ENCODE results near the gene ITPRID2.

Gene ITPRID2

GRCh38 chr2:181962142-181962541, 70.6 kb downstream of the ITPRID2 start:
- DNase-seq, result no peak

GRCh38 chr2:181970160-181970794, 78.7 kb downstream of the ITPRID2 start:
- DNase-seq, result no peak

GRCh38 chr2:181971032-181971431, 79.5 kb downstream of the ITPRID2 start:
- no peak for DNase-seq

DNA sequence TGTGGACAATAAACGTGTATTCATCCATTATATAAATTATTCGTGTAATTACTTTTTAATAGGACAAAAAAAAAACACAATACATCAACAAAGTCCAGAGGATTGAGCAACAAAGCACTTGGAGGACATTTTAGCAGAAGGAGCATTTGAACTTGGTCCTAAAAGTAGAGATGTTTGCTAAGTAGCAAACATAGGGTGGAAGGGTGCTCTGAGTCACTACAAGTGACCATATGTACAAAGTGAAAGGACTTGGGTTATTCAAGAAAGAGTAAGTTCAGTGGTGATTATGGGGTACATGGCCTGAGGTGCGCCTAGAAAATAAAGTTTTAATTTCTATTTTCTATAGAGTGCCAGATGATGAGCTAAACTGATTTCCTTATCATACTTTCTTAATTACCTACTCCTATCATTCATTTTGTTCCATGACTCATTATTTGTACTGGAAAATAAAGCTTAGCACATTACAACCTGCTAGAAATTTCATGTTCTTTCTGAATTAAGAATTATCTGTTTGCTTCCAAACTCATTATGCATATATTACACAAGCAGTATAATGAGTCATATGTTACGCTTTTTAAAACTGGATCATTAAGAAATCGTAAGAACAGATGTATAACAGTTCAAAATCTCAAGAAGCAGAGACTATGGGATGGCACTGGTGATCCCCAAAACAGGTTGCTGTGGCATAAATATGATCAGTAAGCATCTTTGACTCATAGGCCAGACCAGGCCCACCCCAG, 81.1 kb downstream of the ITPRID2 start:
- DNase-seq, result no peak

DNA sequence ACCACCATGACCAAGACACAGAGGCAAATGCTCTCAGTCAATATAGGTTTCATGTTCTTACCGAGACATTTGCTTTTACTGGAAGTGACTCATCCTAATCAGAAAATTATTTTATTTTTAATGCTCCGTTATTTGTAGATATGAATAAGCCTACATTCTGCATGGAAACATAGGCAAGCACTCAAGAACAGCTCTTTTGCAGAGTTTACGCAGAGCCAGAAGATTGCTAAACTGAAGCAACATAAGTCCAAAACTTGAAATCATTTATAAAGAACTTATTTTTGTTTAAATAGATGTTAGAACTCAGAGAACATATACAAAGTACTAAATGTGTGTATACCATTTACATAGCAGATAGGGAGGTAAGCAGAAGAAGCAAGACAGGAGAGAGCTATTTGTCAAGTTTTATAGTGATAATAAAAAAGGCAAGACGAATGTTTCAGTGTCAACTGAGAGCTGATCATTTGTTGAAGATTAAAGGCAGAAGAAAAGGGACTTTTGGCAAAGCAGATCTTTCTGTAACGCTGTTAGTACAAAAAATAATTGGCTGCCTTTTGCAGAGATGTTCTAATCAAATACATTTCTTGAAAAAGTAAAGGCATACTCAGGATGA, 81.7 kb downstream of the ITPRID2 start:
- no peak for DNase-seq

- peak in 1 of 2 donors; percentile 27 for DNase-seq
Measured at GRCh38 chr2:181977661-181978350, 86.3 kb downstream of the ITPRID2 start.

DNA sequence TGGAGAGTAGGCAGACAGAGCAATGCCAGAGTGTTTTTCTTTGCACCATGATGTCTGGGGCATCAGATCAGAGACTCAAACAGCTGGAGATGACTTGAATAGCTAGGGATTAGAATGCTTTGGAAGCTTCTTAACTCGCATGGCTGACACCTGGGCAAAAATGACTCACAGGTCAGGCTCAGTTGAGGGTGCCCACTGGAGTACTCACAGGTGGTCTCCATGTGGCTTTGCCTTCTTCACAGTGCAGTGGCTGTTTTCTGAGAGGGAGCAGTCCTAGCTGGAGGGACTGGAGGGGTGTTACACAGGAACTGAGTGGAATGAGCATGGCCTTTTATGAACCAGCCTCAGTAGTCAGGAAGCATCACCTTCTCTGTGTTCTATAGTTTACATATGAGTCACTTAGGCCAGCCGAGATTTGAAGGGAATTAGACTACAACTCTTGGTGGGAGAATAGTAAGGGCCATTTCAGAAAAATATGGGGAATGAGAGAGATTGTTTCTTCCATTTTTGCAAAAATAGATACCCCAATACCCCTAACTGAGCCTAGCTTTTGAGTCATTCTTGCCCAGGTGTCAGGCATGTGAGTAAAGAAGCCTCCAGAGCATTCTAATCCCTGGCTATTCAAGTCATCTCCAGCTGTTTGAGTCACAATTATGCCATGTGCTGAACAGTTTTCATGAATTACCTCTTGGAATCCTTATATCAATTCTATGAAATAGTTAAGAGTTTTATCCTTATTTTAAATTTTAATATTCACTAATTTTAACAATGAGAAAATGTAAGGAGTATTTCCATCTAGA, 87.0 kb downstream of the ITPRID2 start:
- no peak for DNase-seq
